Mammary epithelial cell (primary cell): ENCODE data around the gene FIZ1.

Experiments used
- CTCF ChIP-seq, 2 donors: IDR thresholded peaks in 1 of 2; conservative IDR thresholded peaks in 1 of 2; 2 replicates each; pipeline ENCODE4 v1.5.1; 2011 to 2012; ENCODE audit warnings: inconsistent platforms in 2 of 2, low read length in 2 of 2, mild to moderate bottlenecking in 2 of 2, control low read depth in 1 of 2, low read depth in 1 of 2; ENCODE audit not compliant: insufficient read depth in 1 of 2; ENCODE audit errors: extremely low read depth in 1 of 2
- EZH2 ChIP-seq: IDR thresholded peaks from 2 replicates; pipeline ENCODE4 v1.6.1; 2012; ENCODE audit warnings: low read length, inconsistent platforms, borderline replicate concordance

- no peak for TF ChIP-seq CTCF (conservative IDR thresholded peaks at IDR 0.05 in 1 of 2, IDR thresholded peaks at IDR 0.05 in 1 of 2; ENCODE audit: extremely low read depth in 1 of 2, insufficient read depth in 1 of 2, low read depth in 1 of 2, low read length in 2 of 2)
- no peak for TF ChIP-seq EZH2
Observed at GRCh38 chr19:55584871-55585270, 14.4 kb downstream of the FIZ1 start.
